Sciatic nerve (tissue), 2 donors: ENCODE data around the gene CASP10. TPM values are rescaled to one million over a fixed set of nuclear protein-coding genes. Genes with fewer than 3 reads are reported as not detected.
A peak's percentile ranks its signal among the peaks of the same experiment; 100 is the strongest.

Experiments used
- ATAC-seq: fragments of 200-7000 bp; cut with Tn5 transposase; one replicate; pipeline ENCODE4 v1.9.1; 2020; ENCODE audit warnings: mild to moderate bottlenecking, moderate library complexity
- DNase-seq: peaks from one replicate; pipeline ENCODE4 v3.0.0-alpha.2; 2020; ENCODE audit warnings: low spot score
- intact Hi-C: fragments of 100-400 bp; cut with DNase I; formaldehyde crosslinking; loops from one replicate; pipeline ENCODE4 v1.14.2; 2022
- total RNA-seq: library from RNA; stranded (reverse); fragmentation: NEBNext Ultra II Directional; extraction: Animal tissue kit (Norgen Biotek cat#: 25700); gene quantifications from one replicate; pipeline ENCODE4 v1.2.1, GENCODE V29; 2021
- donor health status: DM: no; HTN: no; CAD: no.
- donor health status: DM: no; HTN: no; CAD: no.

CASP10 gene
- total RNA-seq, 1 donor from 2014 or later = 14.3 TPM

DNA sequence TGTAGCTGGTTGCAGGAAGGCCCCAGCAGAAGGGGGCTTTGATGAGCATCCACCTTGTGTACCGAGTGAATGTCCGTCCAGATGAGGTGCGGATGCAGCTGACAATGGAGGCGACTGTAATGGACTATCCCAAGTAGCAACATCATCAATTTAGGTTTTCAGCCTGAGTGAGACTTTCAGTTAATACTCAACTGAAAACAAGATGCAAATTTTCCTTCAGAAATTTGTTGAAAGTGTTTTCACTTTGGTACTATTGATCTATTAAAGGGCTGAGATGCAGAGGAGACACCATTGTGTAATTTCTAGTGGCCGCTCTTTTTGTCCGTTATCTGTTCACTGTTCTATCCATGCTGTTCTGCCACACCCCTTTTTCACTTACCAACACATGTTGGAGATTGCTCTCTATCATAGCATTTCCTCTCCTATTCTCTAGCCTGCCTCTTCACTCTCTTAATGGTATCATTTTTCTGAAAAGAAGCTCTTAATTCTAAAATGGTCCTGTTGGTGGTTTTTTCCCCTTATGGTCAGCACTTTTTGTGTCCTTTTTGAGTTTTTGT, 65.4 kb downstream of the CASP10 start:
- DNase-seq = no peak
- intact Hi-C loops = no loop called here
- ATAC-seq = no peak

DNA sequence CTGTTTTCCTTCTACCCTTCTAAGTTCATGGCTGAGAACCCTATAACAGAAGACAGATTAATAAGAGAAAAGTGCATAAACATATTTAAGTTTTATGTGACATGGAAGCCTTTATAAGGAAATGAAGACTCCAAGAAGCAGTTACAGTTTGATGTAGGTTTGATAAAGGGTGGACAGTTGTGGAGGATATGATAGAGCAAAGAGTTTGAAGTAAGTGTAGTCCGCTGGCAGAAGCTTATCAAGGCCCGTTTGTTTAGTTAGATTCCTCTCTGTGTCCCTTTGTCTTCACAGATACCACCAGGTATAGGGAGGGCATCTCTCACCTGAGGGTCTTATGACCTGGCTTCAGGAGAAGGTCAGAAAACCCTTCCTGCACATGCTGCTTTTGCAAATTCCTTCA, 66.9 kb downstream of the CASP10 start:
- intact Hi-C loops = no loop called here
- ATAC-seq (no peak), DNase-seq (no peak)

DNA sequence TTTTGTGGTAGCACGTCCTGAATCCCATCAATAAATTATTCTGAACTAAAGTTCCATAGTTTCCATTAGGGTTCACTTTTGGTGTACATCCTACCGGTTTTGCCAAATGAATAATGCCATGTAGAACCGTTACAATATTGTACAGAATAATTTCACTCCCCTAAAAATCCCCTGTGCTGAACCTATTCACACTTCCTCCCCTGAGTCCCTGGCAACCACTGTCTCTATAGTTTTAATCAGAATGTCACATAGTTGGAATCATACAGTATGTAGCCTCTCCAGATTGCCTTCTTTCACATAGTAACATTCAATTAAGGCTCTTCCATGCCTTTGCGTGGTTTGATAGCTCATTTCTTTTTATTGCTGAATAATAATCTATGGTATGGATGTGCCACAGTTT, 67.8 kb downstream of the CASP10 start:
- ATAC-seq (no peak), DNase-seq (no peak)
- intact Hi-C loops = no loop called here

DNA sequence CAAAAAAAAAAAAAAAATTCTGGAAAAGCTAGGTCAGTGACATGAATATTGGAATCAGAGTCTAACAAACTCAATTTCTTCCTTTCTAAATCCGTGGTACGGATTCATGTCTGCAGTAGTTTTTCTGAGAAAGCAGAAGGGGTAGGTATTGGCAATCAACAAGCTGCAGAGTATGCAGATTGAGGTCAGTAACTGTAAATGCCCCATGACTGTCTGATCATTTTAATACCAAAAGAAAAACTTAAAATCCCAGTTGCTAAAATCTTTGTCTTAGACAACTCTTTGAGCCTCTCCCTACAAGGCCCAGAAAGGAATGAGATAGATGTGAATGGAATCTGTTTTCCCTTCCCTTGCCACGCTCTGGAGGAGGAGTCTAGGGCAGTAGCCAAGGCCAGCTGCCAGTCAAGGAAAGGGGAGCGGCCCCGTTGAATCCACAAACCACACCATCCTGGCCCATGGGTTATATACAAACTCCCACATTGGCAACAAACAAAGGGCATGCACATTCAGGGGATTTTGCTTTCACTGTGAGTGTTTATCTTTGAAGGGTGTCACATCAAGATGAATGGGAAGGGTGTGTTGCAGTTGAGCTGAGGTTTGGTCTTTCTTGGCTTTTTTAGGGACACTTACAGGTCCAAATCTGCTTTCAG, 71.3 kb downstream of the CASP10 start:
- no peak for DNase-seq
- intact Hi-C loops = no loop called here

DNA sequence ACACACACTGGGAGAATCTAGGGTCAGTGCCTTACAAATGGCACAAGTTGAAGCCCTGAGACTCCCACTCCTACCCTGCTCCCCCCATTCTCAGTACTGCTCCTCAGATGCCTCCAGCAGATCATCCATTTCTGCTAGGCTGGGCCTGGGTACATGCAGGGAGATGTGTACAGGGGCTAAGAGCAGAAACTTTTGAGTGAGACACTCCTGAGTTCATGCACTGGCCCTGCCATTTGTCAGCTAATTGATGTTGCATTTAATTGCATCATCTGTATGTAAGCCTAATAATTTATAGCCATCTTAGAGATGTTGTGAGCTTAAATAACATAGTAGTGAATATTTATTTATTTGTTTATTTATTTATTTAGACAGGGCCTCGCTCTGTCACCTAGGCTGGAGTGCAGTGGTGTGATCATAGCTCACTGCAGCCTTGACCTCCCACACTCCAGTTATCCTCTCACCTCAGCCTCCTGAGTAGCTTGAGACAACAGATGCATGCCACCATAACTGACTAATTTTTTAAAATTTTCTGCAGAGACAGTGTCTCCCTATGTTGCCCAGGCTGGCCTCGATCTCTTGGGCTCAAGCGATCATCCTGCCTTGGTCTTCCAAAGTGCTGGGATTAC, 72.6 kb downstream of the CASP10 start:
- intact Hi-C loops = no loop called here
- DNase-seq = no peak
- ATAC-seq = no peak

More for the DNA sequence above, 71.3 kb downstream of the CASP10 start:
- ATAC-seq = no peak

DNA sequence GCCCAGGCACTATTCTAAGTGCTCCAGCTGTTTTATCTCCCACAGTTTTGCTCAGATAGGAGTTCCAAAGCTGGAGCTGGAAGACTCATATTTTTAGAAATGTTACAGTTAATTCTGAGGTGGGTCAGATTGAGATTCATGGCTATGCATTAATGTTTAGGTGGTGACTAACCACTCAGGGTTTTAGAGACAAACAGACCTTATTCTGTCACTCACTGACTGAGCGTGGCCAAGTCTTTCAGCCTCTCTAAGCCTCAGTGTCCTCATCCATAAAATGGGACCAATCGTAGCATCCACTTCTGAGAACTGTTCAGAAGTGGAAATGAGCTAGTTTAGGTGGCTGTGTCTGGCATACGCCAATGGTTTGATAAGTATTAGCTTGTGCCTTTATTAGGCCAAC, 73.1 kb downstream of the CASP10 start:
- intact Hi-C loops = no loop called here
- ATAC-seq (no peak), DNase-seq (no peak)

DNA sequence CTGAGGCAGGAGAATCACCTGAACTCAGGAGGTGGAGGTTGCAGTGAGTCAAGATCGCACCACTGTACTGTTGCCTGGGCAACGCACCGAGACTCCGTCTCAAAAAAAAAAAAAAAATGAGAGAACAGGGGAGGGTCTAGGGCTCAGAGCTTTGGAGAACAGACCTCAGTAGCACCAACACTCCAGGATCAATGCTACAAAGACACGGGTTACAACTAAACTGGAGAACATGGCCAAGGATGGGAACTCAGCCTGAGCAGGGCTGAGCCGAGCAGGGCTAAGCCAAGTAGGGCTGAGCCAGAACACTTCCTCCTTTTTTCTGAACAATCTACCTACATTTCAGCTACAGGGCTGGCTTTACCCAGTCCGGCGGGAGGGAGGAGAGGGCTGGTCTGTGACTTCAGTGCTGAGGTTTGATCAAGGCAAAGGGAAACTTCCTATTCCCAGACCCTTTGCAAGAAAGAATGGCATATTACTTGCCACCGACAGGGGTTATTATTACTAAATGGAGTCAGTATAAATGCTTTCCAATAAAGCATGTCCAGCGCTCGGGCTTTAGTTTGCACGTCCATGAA, 74.5 kb downstream of the CASP10 start:
- peak; percentile 66 for ATAC-seq
- intact Hi-C loops = no loop called here
- no peak for DNase-seq

DNA sequence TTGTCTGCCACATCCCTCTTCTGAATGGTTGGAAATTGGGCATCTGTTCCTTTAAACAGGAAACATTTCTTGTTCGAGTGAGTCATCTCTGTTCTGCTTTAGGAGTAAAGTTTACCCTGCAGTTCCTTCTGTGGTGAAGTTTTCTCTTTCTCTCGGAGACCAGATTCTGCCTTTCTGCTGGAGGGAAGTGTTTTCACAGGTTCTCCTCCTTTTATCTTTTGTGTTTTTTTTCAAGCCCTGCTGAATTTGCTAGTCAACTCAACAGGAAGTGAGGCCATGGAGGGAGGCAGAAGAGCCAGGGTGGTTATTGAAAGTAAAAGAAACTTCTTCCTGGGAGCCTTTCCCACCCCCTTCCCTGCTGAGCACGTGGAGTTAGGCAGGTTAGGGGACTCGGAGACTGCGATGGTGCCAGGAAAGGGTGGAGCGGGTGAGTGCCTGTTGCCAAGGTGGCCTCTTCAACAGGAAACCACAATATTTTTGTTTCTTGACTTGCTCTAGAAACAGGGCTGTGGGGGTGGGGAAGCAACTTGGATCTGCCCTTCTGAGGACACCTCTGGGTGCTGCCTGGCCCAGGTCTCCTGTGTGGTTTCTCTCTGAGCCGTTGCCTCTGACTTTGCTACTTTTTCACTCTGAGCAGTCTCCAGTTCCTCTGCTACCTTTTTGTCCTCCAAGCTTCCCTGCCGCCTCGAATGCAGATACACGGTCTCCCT, 75.2 kb downstream of the CASP10 start:
- ATAC-seq (peak; percentile 81), DNase-seq (peak; percentile 72)

DNA sequence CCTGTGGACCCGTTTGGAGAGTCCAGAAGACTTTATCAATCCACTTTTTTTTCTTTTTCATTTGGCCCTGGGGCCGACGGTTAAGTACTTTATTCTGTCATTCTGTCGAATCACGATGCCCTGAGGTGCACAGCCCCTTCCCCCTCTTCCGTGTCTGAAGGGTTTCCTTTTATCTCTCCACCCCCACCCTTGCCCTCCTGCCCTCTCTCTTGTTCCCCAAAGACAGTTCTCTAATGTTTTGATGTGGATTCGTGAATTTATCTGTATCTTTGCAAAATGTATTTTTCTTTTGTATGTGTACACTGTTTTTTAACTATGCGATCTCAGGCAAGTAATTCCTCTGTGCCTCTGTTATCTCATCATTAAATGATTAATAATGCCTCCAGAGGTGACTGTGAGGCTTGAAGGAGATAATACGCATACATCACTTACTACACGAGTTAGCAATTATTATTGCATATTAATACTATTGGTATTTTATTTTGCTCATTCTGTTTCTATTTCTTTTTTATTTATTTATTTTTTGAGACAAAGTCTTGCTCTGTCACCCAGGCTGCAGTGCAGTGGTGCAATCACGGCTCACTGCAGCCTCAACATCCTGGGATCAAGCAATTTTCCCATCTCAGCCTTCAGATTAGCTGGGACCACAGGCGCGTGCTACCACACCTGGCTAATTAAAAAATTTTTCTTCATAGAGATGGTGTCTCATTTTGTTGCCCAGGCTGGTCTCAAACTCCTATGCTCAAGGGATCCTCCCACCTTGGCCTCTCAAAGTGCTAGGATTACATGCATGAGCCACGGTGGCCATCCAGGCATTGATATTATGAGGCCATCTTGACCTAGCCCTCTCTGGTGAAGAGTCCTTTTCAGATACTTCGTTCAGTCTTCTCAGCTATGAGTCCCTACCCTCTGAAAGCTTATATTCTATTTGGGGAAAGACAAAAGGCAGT, 76.0 kb downstream of the CASP10 start:
- ATAC-seq (no peak), DNase-seq (no peak)

More for the DNA sequence above, 75.2 kb downstream of the CASP10 start:
- intact Hi-C loops = no loop called here

DNA sequence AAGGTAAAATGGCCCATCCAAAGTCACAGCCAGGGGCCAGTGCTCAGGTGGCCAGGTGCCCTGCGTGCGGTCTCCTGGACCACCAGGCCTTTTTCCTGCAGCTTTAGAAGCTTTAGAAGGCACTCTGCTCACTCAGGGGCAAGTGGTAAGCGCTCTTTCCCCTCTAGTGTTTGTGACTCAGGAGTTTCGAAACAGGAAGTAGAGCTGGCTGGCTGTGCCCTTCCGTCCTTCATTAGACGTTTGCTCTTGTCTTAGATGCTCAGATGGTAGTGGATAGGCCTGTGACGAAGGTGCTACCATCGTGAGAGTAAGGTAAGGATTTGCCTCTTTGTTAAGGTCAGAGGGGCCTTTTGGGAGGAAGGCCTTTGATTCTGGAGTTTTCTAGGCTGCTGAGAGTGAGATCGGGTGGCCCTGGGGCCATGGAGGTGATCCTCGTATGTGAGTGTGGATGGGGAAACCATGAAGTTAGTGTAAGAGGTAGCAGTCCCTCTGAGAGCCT, 77.4 kb downstream of the CASP10 start, which contains the start of gene CASP8:
Gene CASP8 (plus strand): TSS at position 235 of the 499 bp plus-strand sequence. CDS start 5,951 bp downstream, outside the sequence.
- peak; percentile 51 for ATAC-seq
- intact Hi-C loops = no loop called here
- no peak for DNase-seq

More for the DNA sequence above, 76.0 kb downstream of the CASP10 start:
- intact Hi-C loops = no loop called here

DNA sequence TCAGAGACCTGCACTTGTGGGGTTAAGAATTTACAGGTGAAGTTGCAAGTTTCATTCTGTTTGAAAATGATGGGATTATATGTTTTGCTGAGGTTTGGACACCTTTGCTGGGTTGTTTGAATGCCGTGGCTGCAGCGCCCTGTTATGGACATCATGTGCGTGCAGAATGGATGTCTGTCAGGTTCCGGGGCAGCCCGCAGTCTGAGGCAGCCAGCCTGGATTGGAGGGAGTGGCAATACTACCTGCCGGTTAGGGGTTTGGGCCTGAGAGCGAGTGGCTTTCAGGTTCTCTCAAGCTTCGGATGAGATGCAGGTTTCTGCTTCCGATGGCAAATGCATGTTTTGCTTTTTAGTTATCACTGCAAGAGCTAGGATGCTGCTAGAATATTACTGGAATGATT, 78.5 kb downstream of the CASP10 start:
- intact Hi-C loops = no loop called here
- ATAC-seq (no peak), DNase-seq (no peak)

DNA sequence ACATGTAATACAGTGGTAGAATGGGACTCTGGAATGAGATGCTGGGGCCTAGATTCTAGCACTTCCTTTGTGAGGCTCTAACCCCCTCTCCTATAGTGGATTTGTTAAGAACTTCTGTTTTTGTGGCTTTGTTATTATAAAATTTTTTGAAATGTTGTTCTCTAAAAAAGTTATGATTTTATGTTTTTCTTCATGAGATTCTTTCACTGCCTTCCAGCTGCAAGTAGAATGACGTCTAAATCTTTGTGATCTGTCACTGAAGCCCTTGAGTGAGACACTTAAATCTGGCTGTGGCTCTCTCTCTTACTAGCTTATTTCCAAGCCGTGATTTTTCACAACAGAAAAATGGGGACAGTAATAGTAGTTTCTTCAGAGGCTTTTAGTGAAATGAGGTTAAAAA, 79.0 kb downstream of the CASP10 start:
- no peak for DNase-seq
- intact Hi-C loops = no loop called here
- no peak for ATAC-seq

DNA sequence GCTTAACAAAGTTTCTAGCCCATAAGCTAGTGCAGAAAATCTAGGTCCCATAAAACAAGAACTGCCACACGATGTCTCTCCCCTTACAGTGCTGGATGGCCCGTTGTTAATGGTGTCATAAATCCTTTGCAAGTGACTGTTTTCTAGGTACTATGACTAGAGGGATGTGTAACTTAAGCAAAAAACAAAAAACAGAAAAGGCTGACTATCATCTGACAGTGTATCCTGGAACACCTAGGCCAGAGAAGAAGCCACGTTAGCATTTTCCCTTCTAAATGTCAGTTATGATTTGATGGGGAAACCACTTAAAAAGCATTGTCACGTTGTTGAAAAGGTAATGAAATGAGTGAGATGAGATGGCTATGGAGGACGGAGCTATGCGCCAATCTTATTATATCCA, 79.8 kb downstream of the CASP10 start:
- DNase-seq = no peak
- ATAC-seq = no peak
- intact Hi-C loops = no loop called here

DNA sequence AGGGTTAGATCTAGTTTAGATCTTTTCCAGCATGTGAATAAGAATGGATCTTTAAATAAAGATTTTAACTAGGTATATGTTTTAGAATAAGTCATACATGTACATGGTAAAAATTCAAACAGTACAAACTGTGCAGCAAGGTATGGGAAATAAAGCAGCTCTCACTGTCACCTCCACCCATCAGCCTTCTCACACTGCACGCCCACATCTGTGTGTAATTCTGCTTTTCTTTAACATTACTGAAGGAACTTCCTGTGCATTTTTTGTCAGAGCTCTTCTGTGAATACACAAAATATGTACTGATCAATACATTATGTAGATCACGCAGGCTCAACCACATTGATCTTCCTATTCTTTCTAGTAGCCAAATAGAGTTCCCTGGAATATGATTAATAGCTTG, 80.8 kb downstream of the CASP10 start:
- DNase-seq (no peak), ATAC-seq (no peak)
- intact Hi-C loops = no loop called here

DNA sequence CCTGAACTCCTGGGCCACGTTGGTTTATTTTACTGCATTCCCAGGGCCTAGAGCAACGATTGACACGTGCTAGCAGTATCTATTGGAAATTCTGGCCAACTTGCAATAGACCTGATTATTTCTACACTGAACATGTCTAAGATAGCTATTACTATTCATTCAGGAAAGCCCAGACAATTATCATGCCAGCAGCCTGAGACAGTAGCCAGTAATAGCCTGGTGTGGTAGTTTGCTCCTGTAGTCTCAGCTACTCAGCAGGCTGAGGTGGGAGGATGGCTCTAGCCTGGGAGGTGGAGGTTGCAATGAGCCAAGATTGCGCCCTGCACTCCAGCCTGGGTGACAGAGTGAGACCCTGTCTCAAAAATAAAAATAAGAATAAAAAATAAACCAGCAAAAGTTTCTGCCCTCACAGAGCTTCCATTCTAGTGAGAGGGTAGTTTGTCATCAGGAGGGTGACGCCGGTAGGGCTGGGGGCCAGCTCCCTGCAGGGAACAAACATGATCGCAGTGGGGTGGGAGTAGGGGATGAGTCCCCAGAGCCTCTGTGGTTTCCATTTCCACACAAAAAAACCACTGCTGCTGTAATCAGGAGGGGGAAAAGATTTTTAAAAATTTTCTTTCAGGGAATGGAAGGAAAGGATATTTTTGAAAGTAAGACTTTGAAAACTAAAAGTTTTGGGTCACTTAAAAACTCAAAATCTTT, 81.7 kb downstream of the CASP10 start:
- intact Hi-C loops = no loop called here
- DNase-seq = no peak
- ATAC-seq = no peak

DNA sequence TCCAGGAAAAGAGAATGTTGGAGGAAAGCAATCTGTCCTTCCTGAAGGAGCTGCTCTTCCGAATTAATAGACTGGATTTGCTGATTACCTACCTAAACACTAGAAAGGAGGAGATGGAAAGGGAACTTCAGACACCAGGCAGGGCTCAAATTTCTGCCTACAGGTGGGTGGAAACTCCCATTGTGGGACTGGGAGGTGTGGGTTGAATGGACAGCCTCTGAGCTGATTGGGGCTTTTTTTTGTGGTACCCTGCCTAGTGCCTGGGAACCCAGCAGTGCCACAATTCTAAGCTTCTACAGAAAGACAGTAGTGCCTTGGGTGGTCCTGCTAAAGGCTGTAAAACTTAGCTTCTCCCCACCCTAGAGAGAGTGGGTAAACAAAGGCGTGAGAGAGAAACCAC, 83.7 kb downstream of the CASP10 start:
- intact Hi-C loops = no loop called here
- ATAC-seq = no peak
- DNase-seq = no peak

DNA sequence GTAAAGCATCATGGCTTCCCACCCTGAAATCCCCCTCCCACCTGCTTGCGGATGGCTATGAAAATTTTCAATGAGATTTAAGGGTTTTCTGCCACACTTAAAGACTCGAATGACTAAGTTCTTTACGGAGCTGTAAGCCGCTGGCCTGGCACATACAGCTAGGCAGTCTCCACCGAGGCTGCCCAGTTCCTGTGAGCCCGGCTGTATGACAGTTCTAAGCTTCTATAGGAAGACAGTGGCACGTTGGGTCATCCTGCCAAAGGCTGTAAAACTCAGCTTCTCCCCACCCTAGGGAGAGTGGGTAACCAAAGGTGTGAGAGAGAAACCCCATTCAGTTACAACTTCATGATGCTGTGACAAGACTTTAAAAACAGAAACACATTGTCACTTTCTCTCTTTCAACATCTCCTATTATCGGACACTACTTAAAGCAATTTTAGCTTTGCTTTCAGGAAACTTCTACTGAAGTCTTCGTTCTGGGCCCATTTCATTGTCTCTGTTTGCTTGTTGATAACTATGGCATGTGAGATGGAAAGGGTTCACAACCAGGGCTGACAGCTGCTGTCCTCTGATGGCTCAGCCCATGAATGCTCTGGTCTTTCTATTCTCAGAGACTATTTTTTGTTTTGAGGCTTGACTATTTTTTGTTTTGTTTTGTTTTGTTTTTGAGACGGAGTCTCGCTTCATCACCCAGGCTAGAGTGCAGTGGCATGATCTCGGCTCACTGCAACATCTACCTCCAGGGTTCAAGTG, 84.5 kb downstream of the CASP10 start:
- ATAC-seq (no peak), DNase-seq (no peak)
- intact Hi-C loops = no loop called here
